ENCODE data around the gene DPM3. TPM values are rescaled to one million over a fixed set of nuclear protein-coding genes. Genes with fewer than 3 reads are reported as not detected.
A peak's percentile ranks its signal among the peaks of the same experiment; 100 is the strongest.

The DPM3 gene
- total and polyA plus RNA-seq, 2 of the 13 experiments (the other 11 are each of a cell fraction or from before 2014, with no cell fraction given) = 23.2 to 53.4 TPM

DNA sequence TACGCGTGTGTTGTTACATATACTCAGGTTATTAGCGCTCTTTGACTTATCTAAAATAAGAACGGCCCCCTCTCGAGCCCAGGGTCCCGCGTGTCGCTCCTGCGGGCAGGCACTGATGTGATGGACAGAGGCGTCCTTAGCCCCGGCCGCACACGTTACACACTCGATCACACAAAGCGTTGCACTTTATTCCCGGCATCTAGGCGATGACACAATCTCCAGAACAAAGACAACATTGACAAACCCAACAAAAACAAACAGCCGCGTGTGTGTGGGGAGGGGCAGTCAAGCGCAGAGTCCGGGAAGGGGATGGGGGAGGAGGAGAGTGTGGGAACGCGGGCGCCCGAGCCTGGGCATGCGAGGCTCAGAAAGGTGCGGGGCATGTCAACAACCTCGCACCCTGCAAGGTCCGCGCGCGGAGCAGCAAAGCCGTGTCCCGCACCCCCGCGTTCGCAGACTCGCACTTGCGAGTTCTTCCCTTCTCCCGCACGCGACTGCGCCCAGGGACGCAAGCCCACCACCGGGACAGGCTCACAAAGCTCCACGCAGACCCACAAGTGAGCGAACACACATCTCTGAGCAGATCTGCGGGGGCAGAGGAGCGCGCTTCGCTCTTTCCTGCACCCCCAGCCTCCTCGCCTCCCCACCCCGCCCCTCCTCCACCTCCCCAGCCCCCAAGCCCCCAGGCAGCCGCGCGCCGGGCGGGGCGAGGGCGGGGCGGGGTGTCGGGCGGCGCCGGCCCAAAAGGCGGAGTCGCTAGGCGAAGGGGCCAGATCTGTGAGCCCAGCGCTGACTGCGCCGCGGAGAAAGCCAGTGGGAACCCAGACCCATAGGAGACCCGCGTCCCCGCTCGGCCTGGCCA is 13.0 kb downstream of the DPM3 start, which contains the start of gene EFNA1 (continued):
- peak; percentile 52 to 65; a peak in 2 of 4 replicates for TF ChIP-seq NR2F1 (CRISPR knock-in tag; IDR thresholded peaks at IDR 0.05)
- TF ChIP-seq ZNF337 (CRISPR knock-in tag; IDR thresholded peaks at IDR 0.05; ENCODE audit: borderline replicate concordance, low read depth) = no peak
- no peak for TF ChIP-seq MLLT10 (CRISPR knock-in tag; IDR thresholded peaks at IDR 0.05)
- peak; percentile 95 for TF ChIP-seq ATF2 (CRISPR knock-in tag; IDR thresholded peaks at IDR 0.05)
- TF ChIP-seq, protein P1, sequence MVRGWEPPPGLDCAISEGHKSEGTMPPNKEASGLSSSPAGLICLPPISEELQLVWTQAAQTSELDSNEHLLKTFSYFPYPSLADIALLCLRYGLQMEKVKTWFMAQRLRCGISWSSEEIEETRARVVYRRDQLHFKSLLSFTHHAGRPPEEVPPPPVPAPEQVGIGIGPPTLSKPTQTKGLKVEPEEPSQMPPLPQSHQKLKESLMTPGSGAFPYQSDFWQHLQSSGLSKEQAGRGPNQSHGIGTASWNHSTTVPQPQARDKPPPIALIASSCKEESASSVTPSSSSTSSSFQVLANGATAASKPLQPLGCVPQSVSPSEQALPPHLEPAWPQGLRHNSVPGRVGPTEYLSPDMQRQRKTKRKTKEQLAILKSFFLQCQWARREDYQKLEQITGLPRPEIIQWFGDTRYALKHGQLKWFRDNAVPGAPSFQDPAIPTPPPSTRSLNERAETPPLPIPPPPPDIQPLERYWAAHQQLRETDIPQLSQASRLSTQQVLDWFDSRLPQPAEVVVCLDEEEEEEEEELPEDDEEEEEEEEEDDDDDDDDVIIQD (CRISPR knock-in tag; IDR thresholded peaks at IDR 0.05; ENCODE audit: low read depth) = peak; percentile 74; the same call in 1 of the 2 replicates
- TF ChIP-seq, protein P2, sequence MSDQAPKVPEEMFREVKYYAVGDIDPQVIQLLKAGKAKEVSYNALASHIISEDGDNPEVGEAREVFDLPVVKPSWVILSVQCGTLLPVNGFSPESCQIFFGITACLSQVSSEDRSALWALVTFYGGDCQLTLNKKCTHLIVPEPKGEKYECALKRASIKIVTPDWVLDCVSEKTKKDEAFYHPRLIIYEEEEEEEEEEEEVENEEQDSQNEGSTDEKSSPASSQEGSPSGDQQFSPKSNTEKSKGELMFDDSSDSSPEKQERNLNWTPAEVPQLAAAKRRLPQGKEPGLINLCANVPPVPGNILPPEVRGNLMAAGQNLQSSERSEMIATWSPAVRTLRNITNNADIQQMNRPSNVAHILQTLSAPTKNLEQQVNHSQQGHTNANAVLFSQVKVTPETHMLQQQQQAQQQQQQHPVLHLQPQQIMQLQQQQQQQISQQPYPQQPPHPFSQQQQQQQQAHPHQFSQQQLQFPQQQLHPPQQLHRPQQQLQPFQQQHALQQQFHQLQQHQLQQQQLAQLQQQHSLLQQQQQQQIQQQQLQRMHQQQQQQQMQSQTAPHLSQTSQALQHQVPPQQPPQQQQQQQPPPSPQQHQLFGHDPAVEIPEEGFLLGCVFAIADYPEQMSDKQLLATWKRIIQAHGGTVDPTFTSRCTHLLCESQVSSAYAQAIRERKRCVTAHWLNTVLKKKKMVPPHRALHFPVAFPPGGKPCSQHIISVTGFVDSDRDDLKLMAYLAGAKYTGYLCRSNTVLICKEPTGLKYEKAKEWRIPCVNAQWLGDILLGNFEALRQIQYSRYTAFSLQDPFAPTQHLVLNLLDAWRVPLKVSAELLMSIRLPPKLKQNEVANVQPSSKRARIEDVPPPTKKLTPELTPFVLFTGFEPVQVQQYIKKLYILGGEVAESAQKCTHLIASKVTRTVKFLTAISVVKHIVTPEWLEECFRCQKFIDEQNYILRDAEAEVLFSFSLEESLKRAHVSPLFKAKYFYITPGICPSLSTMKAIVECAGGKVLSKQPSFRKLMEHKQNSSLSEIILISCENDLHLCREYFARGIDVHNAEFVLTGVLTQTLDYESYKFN (CRISPR knock-in tag; conservative IDR thresholded peaks at IDR 0.05) = peak; percentile 94
- peak; percentile 29; the same call in 1 of the 2 replicates for TF ChIP-seq NFATC3 (CRISPR knock-in tag; IDR thresholded peaks at IDR 0.05)
- no peak for TF ChIP-seq KLF9 (CRISPR knock-in tag; IDR thresholded peaks at IDR 0.05; ENCODE audit: low read depth)
- TF ChIP-seq MED13 (CRISPR knock-in tag; IDR thresholded peaks at IDR 0.05) = peak; percentile 88
- TF ChIP-seq ZNF282 (IDR thresholded peaks at IDR 0.05; ENCODE audit: partially characterized antibody) = no peak
- TF ChIP-seq SNAPC2 (CRISPR knock-in tag; IDR thresholded peaks at IDR 0.05) = peak; percentile 28; the same call in 1 of the 2 replicates
- TF ChIP-seq ZMAT5 (CRISPR knock-in tag; IDR thresholded peaks at IDR 0.05; ENCODE audit: borderline replicate concordance, low read depth) = no peak
- no peak; the same call in 1 of the 2 replicates for TF ChIP-seq LBX2 (CRISPR knock-in tag; IDR thresholded peaks at IDR 0.05; ENCODE audit: borderline replicate concordance)
- TF ChIP-seq JUND (CRISPR knock-in tag; IDR thresholded peaks at IDR 0.05) = peak; percentile 67; the same call in 1 of the 2 replicates
- TF ChIP-seq MED8 (CRISPR knock-in tag; IDR thresholded peaks at IDR 0.05; ENCODE audit: insufficient replicate concordance) = peak; percentile 94
- TF ChIP-seq, protein P3, sequence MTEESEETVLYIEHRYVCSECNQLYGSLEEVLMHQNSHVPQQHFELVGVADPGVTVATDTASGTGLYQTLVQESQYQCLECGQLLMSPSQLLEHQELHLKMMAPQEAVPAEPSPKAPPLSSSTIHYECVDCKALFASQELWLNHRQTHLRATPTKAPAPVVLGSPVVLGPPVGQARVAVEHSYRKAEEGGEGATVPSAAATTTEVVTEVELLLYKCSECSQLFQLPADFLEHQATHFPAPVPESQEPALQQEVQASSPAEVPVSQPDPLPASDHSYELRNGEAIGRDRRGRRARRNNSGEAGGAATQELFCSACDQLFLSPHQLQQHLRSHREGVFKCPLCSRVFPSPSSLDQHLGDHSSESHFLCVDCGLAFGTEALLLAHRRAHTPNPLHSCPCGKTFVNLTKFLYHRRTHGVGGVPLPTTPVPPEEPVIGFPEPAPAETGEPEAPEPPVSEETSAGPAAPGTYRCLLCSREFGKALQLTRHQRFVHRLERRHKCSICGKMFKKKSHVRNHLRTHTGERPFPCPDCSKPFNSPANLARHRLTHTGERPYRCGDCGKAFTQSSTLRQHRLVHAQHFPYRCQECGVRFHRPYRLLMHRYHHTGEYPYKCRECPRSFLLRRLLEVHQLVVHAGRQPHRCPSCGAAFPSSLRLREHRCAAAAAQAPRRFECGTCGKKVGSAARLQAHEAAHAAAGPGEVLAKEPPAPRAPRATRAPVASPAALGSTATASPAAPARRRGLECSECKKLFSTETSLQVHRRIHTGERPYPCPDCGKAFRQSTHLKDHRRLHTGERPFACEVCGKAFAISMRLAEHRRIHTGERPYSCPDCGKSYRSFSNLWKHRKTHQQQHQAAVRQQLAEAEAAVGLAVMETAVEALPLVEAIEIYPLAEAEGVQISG (CRISPR knock-in tag; IDR thresholded peaks at IDR 0.05) = peak; percentile 74
